Caco-2 (cell line): Measurements from ENCODE around the gene PCNX1. TPM values are rescaled to one million over a fixed set of nuclear protein-coding genes. Genes with fewer than 3 reads are reported as not detected.

Experiments used
- BruUV-seq: library from RNA; stranded (reverse); fragments of 400-500 nt; replicated peaks from 2 replicates; lab custom pipeline; 2021; lab: Mats Ljungman, UMichigan
- CTCF ChIA-PET: fragments of 300-600 bp; sonication (Branson Sonifier 250); formaldehyde crosslinking; loops from one replicate; lab custom pipeline; 2022; ENCODE audit warnings: antibody characterized with exemption; lab: Charles Lee
- POLR2A ChIA-PET: fragments of 300-600 bp; sonication (Branson Sonifier 250); formaldehyde crosslinking; loops from one replicate; lab custom pipeline; 2022; ENCODE audit warnings: antibody characterized with exemption; lab: Charles Lee
- DNase-seq, 2 experiments: peaks; one replicate each; pipeline versions ENCODE4 v3.0.0 to v3.0.0-alpha.2; 2020 to 2022
- H3K27me3 ChIP-seq: replicated peaks from 2 replicates; pipeline ENCODE4 v1.6.0; 2011; ENCODE audit warnings: low read length; ENCODE audit not compliant: control insufficient read depth, insufficient read depth
- H3K36me3 ChIP-seq: 2 replicates; pipeline ENCODE4 v1.5.1; 2011; ENCODE audit warnings: low read length; ENCODE audit not compliant: control insufficient read depth, insufficient read depth
- H3K4me1 ChIP-seq: fragments of 250-450 bp; sonication (Bioruptor Pico); 2 replicates; pipeline ENCODE4 v1.5.1; 2020; ENCODE audit warnings: mild to moderate bottlenecking
- H3K4me3 ChIP-seq: 2 replicates; pipeline ENCODE4 v1.5.1; 2011; ENCODE audit warnings: low read depth, mild to moderate bottlenecking, control low read depth, low read length
- H3K9me3 ChIP-seq: fragments of 250-450 bp; sonication (Bioruptor Pico); 2 replicates; pipeline ENCODE4 v1.5.1; 2020; ENCODE audit warnings: mild to moderate bottlenecking, moderate library complexity
- H3K27ac Mint-ChIP-seq: one replicate; pipeline ENCODE4 v1.8.0; 2022; ENCODE audit warnings: mixed read lengths; ENCODE audit not compliant: unreplicated experiment
- H3K27me3 Mint-ChIP-seq: one replicate; pipeline ENCODE4 v1.8.0; 2022; ENCODE audit warnings: mixed read lengths; ENCODE audit not compliant: insufficient read depth, unreplicated experiment
- H3K36me3 Mint-ChIP-seq: one replicate; pipeline ENCODE4 v1.8.0; 2022; ENCODE audit warnings: mild to moderate bottlenecking, mixed read lengths; ENCODE audit not compliant: insufficient read depth, unreplicated experiment
- H3K4me1 Mint-ChIP-seq: one replicate; pipeline ENCODE4 v1.8.0; 2022; ENCODE audit warnings: low read depth, mixed read lengths; ENCODE audit not compliant: unreplicated experiment
- H3K4me3 Mint-ChIP-seq: one replicate; pipeline ENCODE4 v1.8.0; 2022; ENCODE audit warnings: mild to moderate bottlenecking, moderate library complexity, mixed read lengths; ENCODE audit not compliant: unreplicated experiment
- H3K9me3 Mint-ChIP-seq: one replicate; pipeline ENCODE4 v1.8.0; 2022; ENCODE audit warnings: mixed read lengths; ENCODE audit not compliant: unreplicated experiment
- CTCF ChIP-seq, 2 experiments: fragments of 200-600 bp in 1 of 2; IDR thresholded peaks; 1 replicate in 1 of 2; 2 replicates in 1 of 2; pipeline versions ENCODE4 v1.5.1 to v1.8.0; 2011 to 2022; ENCODE audit warnings: antibody characterized with exemption in 1 of 2, control low read depth in 1 of 2, inconsistent platforms in 1 of 2, low read depth in 1 of 2, low read length in 1 of 2, mild to moderate bottlenecking in 1 of 2, moderate library complexity in 1 of 2; ENCODE audit not compliant: insufficient read depth in 1 of 2, severe bottlenecking in 1 of 2, unreplicated experiment in 1 of 2
- intact Hi-C: fragments of 100-400 bp; cut with micrococcal nuclease; formaldehyde crosslinking; loops from one replicate; pipeline ENCODE4 v1.10.0; 2022; ENCODE audit not compliant: unreplicated experiment
- total RNA-seq: library from RNA; stranded (reverse); gene quantifications from 2 replicates; pipeline ENCODE4 v1.2.3, GENCODE V29; 2022

The PCNX1 gene
- total RNA-seq, 1 experiment from 2014 or later, result 29.0 TPM

GRCh38 chr14:71031000-71031399 is 123.7 kb downstream of the PCNX1 start:
- TF ChIP-seq CTCF (IDR thresholded peaks at IDR 0.05; ENCODE audit: insufficient read depth in 1 of 2, low read depth in 1 of 2, low read length in 1 of 2, severe bottlenecking in 1 of 2, unreplicated experiment in 1 of 2), result no peak
- CTCF ChIA-PET, result no interaction called here
- H3K27me3 Mint-ChIP-seq, result no peaks in the 10 kb centered on the region
- H3K27me3 ChIP-seq, result no peaks in the 10 kb centered on the region
- no peak for DNase-seq
- H3K4me1 Mint-ChIP-seq, result no peaks in the 10 kb centered on the region
- POLR2A ChIA-PET, result no interaction called here
- H3K36me3 ChIP-seq, result no peaks in the 10 kb centered on the region
- no peak overlapping the region for H3K4me3 Mint-ChIP-seq
- H3K27ac Mint-ChIP-seq, result no peak overlapping the region
- no peaks in the 10 kb centered on the region for H3K9me3 ChIP-seq
- BruUV-seq, result no TSS peak
- peaks cover 15% of the 10 kb centered on the region for H3K36me3 Mint-ChIP-seq
- H3K4me1 ChIP-seq, result no peaks in the 10 kb centered on the region
- intact Hi-C loops, result no loop called here
- H3K9me3 Mint-ChIP-seq, result no peaks in the 10 kb centered on the region
- no peak overlapping the region for H3K4me3 ChIP-seq

GRCh38 chr14:71036433-71036832 is 129.2 kb downstream of the PCNX1 start:
- no peak for TF ChIP-seq CTCF (IDR thresholded peaks at IDR 0.05; ENCODE audit: insufficient read depth in 1 of 2, low read depth in 1 of 2, low read length in 1 of 2, severe bottlenecking in 1 of 2, unreplicated experiment in 1 of 2)
- no peaks in the 10 kb centered on the region for H3K27me3 Mint-ChIP-seq
- H3K9me3 ChIP-seq, result no peaks in the 10 kb centered on the region
- no peak overlapping the region for H3K4me3 Mint-ChIP-seq
- intact Hi-C loops, result no loop called here
- CTCF ChIA-PET, result no interaction called here
- no peak for DNase-seq
- H3K36me3 ChIP-seq, result no peaks in the 10 kb centered on the region
- no peaks in the 10 kb centered on the region for H3K4me1 Mint-ChIP-seq
- peaks cover 35% of the 10 kb centered on the region for H3K36me3 Mint-ChIP-seq
- H3K4me1 ChIP-seq, result no peaks in the 10 kb centered on the region
- H3K27me3 ChIP-seq, result no peaks in the 10 kb centered on the region
- no peak overlapping the region for H3K27ac Mint-ChIP-seq
- POLR2A ChIA-PET, result no interaction called here
- H3K4me3 ChIP-seq, result no peak overlapping the region
- no TSS peak for BruUV-seq
- H3K9me3 Mint-ChIP-seq, result peaks cover 11% of the 10 kb centered on the region

GRCh38 chr14:71048393-71048792 is 141.1 kb downstream of the PCNX1 start:
- no peaks in the 10 kb centered on the region for H3K9me3 Mint-ChIP-seq
- no peaks in the 10 kb centered on the region for H3K4me1 Mint-ChIP-seq
- H3K36me3 ChIP-seq, result no peaks in the 10 kb centered on the region
- H3K27ac Mint-ChIP-seq, result no peak overlapping the region
- no peaks in the 10 kb centered on the region for H3K27me3 Mint-ChIP-seq
- no peak for TF ChIP-seq CTCF (IDR thresholded peaks at IDR 0.05; ENCODE audit: insufficient read depth in 1 of 2, low read depth in 1 of 2, low read length in 1 of 2, severe bottlenecking in 1 of 2, unreplicated experiment in 1 of 2)
- ChIA-PET POLR2A (no interaction called here), CTCF (no interaction called here)
- peaks cover 10% of the 10 kb centered on the region for H3K36me3 Mint-ChIP-seq
- H3K27me3 ChIP-seq, result no peaks in the 10 kb centered on the region
- no peak overlapping the region for H3K4me3 ChIP-seq
- intact Hi-C loops, result no loop called here
- no TSS peak for BruUV-seq
- H3K9me3 ChIP-seq, result no peaks in the 10 kb centered on the region
- no peaks in the 10 kb centered on the region for H3K4me1 ChIP-seq
- DNase-seq, result no peak
- H3K4me3 Mint-ChIP-seq, result no peak overlapping the region
